ENCODE measurements around the gene BANK1. TPM values are rescaled to one million over a fixed set of nuclear protein-coding genes. Genes with fewer than 3 reads are reported as not detected.

BANK1 gene
- total RNA-seq, 2 donors from 2014 or later, result 0.53 to 0.57 TPM

GRCh38 chr4:101780284-101780683 lies 10.2 kb upstream of the BANK1 start:
- Histone ChIP-seq H3K4me1 (ENCODE audit: control insufficient read depth, insufficient read depth, low read length) (no peaks in the 10 kb centered on the region), H3K27ac (ENCODE audit: low read depth, low read length) (no peak overlapping the region), H3K9ac (ENCODE audit: extremely low read depth, low read length, poor library complexity, severe bottlenecking) (no peak overlapping the region), H3K4me3 (ENCODE audit: low read length) (no peak overlapping the region), H3K9me3 (ENCODE audit: control insufficient read depth, low read length) (no peaks in the 10 kb centered on the region), H3K27me3 (ENCODE audit: control insufficient read depth, insufficient read depth, low read length, poor library complexity, severe bottlenecking) (no peaks in the 10 kb centered on the region), H3K36me3 (ENCODE audit: control insufficient read depth, insufficient read depth, low read length) (no peaks in the 10 kb centered on the region)
- TF ChIP-seq, protein P1, sequence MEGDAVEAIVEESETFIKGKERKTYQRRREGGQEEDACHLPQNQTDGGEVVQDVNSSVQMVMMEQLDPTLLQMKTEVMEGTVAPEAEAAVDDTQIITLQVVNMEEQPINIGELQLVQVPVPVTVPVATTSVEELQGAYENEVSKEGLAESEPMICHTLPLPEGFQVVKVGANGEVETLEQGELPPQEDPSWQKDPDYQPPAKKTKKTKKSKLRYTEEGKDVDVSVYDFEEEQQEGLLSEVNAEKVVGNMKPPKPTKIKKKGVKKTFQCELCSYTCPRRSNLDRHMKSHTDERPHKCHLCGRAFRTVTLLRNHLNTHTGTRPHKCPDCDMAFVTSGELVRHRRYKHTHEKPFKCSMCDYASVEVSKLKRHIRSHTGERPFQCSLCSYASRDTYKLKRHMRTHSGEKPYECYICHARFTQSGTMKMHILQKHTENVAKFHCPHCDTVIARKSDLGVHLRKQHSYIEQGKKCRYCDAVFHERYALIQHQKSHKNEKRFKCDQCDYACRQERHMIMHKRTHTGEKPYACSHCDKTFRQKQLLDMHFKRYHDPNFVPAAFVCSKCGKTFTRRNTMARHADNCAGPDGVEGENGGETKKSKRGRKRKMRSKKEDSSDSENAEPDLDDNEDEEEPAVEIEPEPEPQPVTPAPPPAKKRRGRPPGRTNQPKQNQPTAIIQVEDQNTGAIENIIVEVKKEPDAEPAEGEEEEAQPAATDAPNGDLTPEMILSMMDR (conservative IDR thresholded peaks at IDR 0.05), result no peak
- no peak overlapping the region for H3K4me3 Mint-ChIP-seq
- WGBS, 2 experiments (ENCODE audit: insufficient coverage in 1 of 2, insufficient read length in 1 of 2), result 90 to 100% methylated on average over 2 to 5 of the region's 5 CpGs
- H3K9me3 Mint-ChIP-seq, result no peaks in the 10 kb centered on the region
- no peak overlapping the region for H3K27ac Mint-ChIP-seq
- H3K4me1 Mint-ChIP-seq, result peaks cover 15% of the 10 kb centered on the region
- no peaks in the 10 kb centered on the region for H3K27me3 Mint-ChIP-seq (ENCODE audit: insufficient read depth)
- no peak for DNase-seq
- H3K36me3 Mint-ChIP-seq (ENCODE audit: low read depth), result no peaks in the 10 kb centered on the region

DNA sequence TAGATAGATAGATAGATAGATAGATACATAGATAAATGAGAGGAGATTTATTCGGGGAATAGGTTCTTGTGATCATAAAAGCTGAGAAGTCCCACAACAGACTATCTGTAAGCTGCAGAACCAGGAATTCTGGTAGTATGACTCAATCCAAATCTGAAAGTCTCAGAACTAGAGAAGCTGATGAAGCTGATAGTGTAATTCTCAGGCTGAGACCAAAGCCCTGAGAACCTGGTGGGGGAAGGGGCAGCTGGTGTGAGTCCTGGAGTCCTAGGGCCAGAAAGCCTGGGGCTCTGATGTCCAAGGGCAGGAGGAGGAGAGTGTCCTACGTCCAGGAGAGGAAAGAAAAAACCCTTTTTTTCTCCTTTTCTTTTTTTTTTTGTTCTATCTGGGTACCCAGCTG lies 8.0 kb upstream of the BANK1 start:
- Mint-ChIP-seq H3K4me1 (peaks cover 18% of the 10 kb centered on the region), H3K4me3 (no peak overlapping the region), H3K27me3 (ENCODE audit: insufficient read depth) (no peaks in the 10 kb centered on the region), H3K36me3 (ENCODE audit: low read depth) (no peaks in the 10 kb centered on the region), H3K9me3 (peaks cover 6% of the 10 kb centered on the region), H3K27ac (no peak overlapping the region)
- Histone ChIP-seq H3K4me1 (ENCODE audit: control insufficient read depth, insufficient read depth, low read length) (no peaks in the 10 kb centered on the region), H3K36me3 (ENCODE audit: control insufficient read depth, insufficient read depth, low read length) (no peaks in the 10 kb centered on the region), H3K27ac (ENCODE audit: low read depth, low read length) (no peak overlapping the region), H3K4me3 (ENCODE audit: low read length) (no peak overlapping the region), H3K9ac (ENCODE audit: extremely low read depth, low read length, poor library complexity, severe bottlenecking) (no peak overlapping the region), H3K27me3 (ENCODE audit: control insufficient read depth, insufficient read depth, low read length, poor library complexity, severe bottlenecking) (no peaks in the 10 kb centered on the region), H3K9me3 (ENCODE audit: control insufficient read depth, low read length) (peaks cover 12% of the 10 kb centered on the region)
- WGBS, 2 experiments (ENCODE audit: insufficient coverage in 1 of 2, insufficient read length in 1 of 2), result 97 to 100% methylated on average over 1 to 2 of the region's 2 CpGs
- TF ChIP-seq, protein P1 (conservative IDR thresholded peaks at IDR 0.05), result no peak
- no peak for DNase-seq

DNA sequence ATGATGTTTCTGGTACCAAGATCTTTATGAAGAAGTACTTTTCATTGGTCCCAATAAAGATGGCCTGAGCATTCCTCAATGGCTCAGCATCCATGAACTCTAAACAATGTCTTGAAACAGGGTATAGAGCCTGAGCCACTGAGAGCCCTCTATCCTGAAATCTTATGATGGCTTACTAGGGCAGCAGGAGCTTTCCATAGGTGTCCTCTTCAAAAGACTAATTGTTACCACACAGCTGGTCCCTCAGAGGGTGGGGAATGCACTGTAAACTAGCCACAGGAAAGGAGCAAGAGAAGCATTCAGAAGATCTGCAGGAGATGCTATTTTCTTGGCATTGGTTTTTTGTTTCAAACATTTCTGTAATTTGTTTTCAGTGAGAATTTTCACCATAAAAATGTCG lies 5.6 kb upstream of the BANK1 start:
- 77 to 100% methylated on average over 1 of the region's 1 CpG for WGBS, 2 experiments (ENCODE audit: insufficient coverage in 1 of 2, insufficient read length in 1 of 2)

More for the DNA sequence above, 5.6 kb upstream of the BANK1 start:
- DNase-seq, result no peak
- Histone ChIP-seq H3K4me3 (ENCODE audit: low read length) (peak overlapping the region; percentile 36), H3K9me3 (ENCODE audit: control insufficient read depth, low read length) (peaks cover 14% of the 10 kb centered on the region), H3K27ac (ENCODE audit: low read depth, low read length) (no peak overlapping the region), H3K27me3 (ENCODE audit: control insufficient read depth, insufficient read depth, low read length, poor library complexity, severe bottlenecking) (no peaks in the 10 kb centered on the region), H3K9ac (ENCODE audit: extremely low read depth, low read length, poor library complexity, severe bottlenecking) (no peak overlapping the region), H3K36me3 (ENCODE audit: control insufficient read depth, insufficient read depth, low read length) (no peaks in the 10 kb centered on the region), H3K4me1 (ENCODE audit: control insufficient read depth, insufficient read depth, low read length) (no peaks in the 10 kb centered on the region)
- no peaks in the 10 kb centered on the region for H3K36me3 Mint-ChIP-seq (ENCODE audit: low read depth)
- no peak overlapping the region for H3K4me3 Mint-ChIP-seq
- TF ChIP-seq, protein P1 (conservative IDR thresholded peaks at IDR 0.05), result no peak
- no peaks in the 10 kb centered on the region for H3K27me3 Mint-ChIP-seq (ENCODE audit: insufficient read depth)
- H3K4me1 Mint-ChIP-seq, result peaks cover 13% of the 10 kb centered on the region
- no peak overlapping the region for H3K27ac Mint-ChIP-seq
- peaks cover 6% of the 10 kb centered on the region for H3K9me3 Mint-ChIP-seq

All from endodermal cell (in vitro differentiated cells).